ENCODE measurements around the gene MEOX2.

The MEOX2 gene

GRCh38 chr7:15628876-15629275 is 57.6 kb downstream of the MEOX2 start:
- H3K4me3 ChIP-seq = no peak overlapping the region
- peaks cover 0 to 12% (median 0%) of the 10 kb centered on the region in 4 donors for H3K4me1 ChIP-seq
- no peaks in the 10 kb centered on the region for H3K27me3 ChIP-seq
- intact Hi-C loops (cut with DNase I; ENCODE audit: low total_unique reads) = no loop called here
- no peaks in the 10 kb centered on the region for H3K9me3 ChIP-seq
- TF ChIP-seq, protein P1, sequence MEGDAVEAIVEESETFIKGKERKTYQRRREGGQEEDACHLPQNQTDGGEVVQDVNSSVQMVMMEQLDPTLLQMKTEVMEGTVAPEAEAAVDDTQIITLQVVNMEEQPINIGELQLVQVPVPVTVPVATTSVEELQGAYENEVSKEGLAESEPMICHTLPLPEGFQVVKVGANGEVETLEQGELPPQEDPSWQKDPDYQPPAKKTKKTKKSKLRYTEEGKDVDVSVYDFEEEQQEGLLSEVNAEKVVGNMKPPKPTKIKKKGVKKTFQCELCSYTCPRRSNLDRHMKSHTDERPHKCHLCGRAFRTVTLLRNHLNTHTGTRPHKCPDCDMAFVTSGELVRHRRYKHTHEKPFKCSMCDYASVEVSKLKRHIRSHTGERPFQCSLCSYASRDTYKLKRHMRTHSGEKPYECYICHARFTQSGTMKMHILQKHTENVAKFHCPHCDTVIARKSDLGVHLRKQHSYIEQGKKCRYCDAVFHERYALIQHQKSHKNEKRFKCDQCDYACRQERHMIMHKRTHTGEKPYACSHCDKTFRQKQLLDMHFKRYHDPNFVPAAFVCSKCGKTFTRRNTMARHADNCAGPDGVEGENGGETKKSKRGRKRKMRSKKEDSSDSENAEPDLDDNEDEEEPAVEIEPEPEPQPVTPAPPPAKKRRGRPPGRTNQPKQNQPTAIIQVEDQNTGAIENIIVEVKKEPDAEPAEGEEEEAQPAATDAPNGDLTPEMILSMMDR (IDR thresholded peaks at IDR 0.05) = no peak
- H3K36me3 ChIP-seq = no peaks in the 10 kb centered on the region
- no peak overlapping the region for H3K27ac ChIP-seq
- DNase-seq = no peak

DNA sequence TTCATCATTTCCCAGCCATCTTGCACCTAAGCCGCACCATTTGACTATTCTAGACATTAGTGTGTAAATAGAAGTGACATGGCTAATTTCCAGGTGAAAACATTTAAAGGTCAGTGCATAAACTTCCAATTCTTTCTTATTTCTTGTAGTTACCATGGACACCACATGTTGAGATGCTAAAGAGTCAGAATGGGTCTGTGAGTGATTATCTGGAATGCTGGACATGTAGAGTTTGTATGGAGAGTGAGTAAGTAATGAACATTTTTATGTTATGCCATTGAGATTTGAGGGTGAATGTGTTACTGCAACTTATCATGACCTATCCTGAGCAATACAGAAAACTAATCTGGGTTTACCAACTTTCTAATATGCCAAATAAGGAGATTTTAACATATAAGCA is 60.4 kb downstream of the MEOX2 start:
- no peak for DNase-seq
- H3K27ac ChIP-seq = peak overlapping the region in 1 of 2 donors; percentile 10
- no peaks in the 10 kb centered on the region for H3K27me3 ChIP-seq
- H3K4me3 ChIP-seq = no peak overlapping the region
- no peaks in the 10 kb centered on the region for H3K36me3 ChIP-seq
- H3K9me3 ChIP-seq = no peaks in the 10 kb centered on the region
- intact Hi-C loops (cut with DNase I; ENCODE audit: low total_unique reads) = no loop called here
- TF ChIP-seq, protein P1 (IDR thresholded peaks at IDR 0.05) = no peak
- peaks cover 0 to 20% (median 0%) of the 10 kb centered on the region in 4 donors for H3K4me1 ChIP-seq

DNA sequence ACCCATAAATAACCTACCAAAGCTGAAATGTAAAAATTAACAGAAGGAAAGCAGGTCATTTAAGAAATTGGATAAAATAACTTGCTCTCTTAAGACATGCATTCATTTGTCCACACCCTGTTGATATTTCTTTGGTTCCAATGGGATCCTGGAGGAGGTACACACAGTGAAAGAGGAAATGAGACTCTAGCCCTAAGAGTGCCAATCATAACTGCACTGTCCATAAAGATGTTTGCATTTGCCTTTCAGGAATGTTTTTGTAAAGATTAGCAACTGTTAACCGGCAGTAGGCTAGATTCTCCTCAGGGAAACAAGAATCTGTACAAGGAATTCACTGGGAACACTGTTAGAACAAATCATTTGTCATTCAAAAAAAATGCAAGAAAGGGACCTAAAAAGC is 61.0 kb downstream of the MEOX2 start:
- H3K4me3 ChIP-seq = no peak overlapping the region
- no peak for DNase-seq
- peak overlapping the region in 1 of 2 donors; percentile 10 for H3K27ac ChIP-seq
- intact Hi-C loops (cut with DNase I; ENCODE audit: low total_unique reads) = no loop called here
- no peaks in the 10 kb centered on the region for H3K36me3 ChIP-seq
- peaks cover 0 to 20% (median 0%) of the 10 kb centered on the region in 4 donors for H3K4me1 ChIP-seq
- H3K27me3 ChIP-seq = no peaks in the 10 kb centered on the region
- no peaks in the 10 kb centered on the region for H3K9me3 ChIP-seq
- TF ChIP-seq, protein P1 (IDR thresholded peaks at IDR 0.05) = no peak

- Histone ChIP-seq H3K4me3 (no peak overlapping the region), H3K9me3 (no peaks in the 10 kb centered on the region), H3K36me3 (no peaks in the 10 kb centered on the region), H3K27me3 (no peaks in the 10 kb centered on the region), H3K4me1 (peaks cover 0 to 20% (median 0%) of the 10 kb centered on the region in 4 donors), H3K27ac (peak overlapping the region in 1 of 2 donors; percentile 46)
- intact Hi-C loops (cut with DNase I; ENCODE audit: low total_unique reads) = no loop called here
- no peak for DNase-seq
- TF ChIP-seq, protein P1 (IDR thresholded peaks at IDR 0.05) = no peak
Measured at GRCh38 chr7:15621468-15621867, 65.0 kb downstream of the MEOX2 start.

GRCh38 chr7:15620491-15621185 is 65.8 kb downstream of the MEOX2 start:
- no peak overlapping the region for H3K4me3 ChIP-seq
- TF ChIP-seq, protein P1 (IDR thresholded peaks at IDR 0.05) = no peak
- no peaks in the 10 kb centered on the region for H3K9me3 ChIP-seq
- H3K27ac ChIP-seq = peak overlapping the region in 1 of 2 donors; percentile 46
- intact Hi-C loops (cut with DNase I; ENCODE audit: low total_unique reads) = no loop called here
- no peak for DNase-seq
- H3K36me3 ChIP-seq = no peaks in the 10 kb centered on the region
- peaks cover 0 to 14% (median 0%) of the 10 kb centered on the region in 4 donors for H3K4me1 ChIP-seq
- H3K27me3 ChIP-seq = no peaks in the 10 kb centered on the region

All from tibial artery (tissue), 4 donors.